Colonic mucosa (tissue), 4 donors: ENCODE results near the gene PHKG2. TPM values are rescaled to one million over a fixed set of nuclear protein-coding genes. Genes with fewer than 3 reads are reported as not detected.

Source experiments
- DNase-seq: peaks from one replicate; pipeline ENCODE4 v3.0.0-alpha.2; 2020
- H3K27ac ChIP-seq: fragments of 200-600 bp; one replicate; pipeline ENCODE4 v1.8.0; 2021
- H3K27me3 ChIP-seq: fragments of 200-600 bp; one replicate; pipeline ENCODE4 v1.8.0; 2021
- H3K36me3 ChIP-seq: fragments of 200-600 bp; one replicate; pipeline ENCODE4 v1.8.0; 2021
- H3K4me1 ChIP-seq: fragments of 200-600 bp; one replicate; pipeline ENCODE4 v1.8.0; 2021; ENCODE audit warnings: mild to moderate bottlenecking
- H3K4me3 ChIP-seq: fragments of 200-600 bp; one replicate; pipeline ENCODE4 v1.8.0; 2021
- H3K9ac ChIP-seq, 2 donors: one replicate each; pipeline ENCODE4 v1.7.0; 2013; ENCODE audit warnings: control low read depth in 2 of 2, low read depth in 2 of 2, low read length in 2 of 2
- H3K9me3 ChIP-seq: fragments of 200-600 bp; one replicate; pipeline ENCODE4 v1.8.0; 2021
- intact Hi-C: fragments of 100-400 bp; cut with DNase I; formaldehyde crosslinking; loops from one replicate; pipeline ENCODE4 v1.14.1; 2022
- total RNA-seq, 2 donors: library from RNA; stranded (reverse); fragmentation: NEBNext Ultra II Directional in 1 of 2; extraction: Animal tissue kit (Norgen Biotek cat#: 25700) in 1 of 2; gene quantifications; one replicate each; pipeline ENCODE4 v1.2.1, GENCODE V29; 2021
- TF ChIP-seq, protein P1 (sequence below): fragments of 200-600 bp; IDR thresholded peaks from one replicate; pipeline ENCODE4 v1.8.0; 2022; ENCODE audit warnings: antibody characterized with exemption, mild to moderate bottlenecking
- donor health status: healthy.
- donor health status: DM: no; HTN: no; CAD: no.
- donor health status: DM: no; HTN: no; CAD: no.

PHKG2 gene
- total RNA-seq, 2 donors from 2014 or later, result 33.6 to 47.8 TPM

DNA sequence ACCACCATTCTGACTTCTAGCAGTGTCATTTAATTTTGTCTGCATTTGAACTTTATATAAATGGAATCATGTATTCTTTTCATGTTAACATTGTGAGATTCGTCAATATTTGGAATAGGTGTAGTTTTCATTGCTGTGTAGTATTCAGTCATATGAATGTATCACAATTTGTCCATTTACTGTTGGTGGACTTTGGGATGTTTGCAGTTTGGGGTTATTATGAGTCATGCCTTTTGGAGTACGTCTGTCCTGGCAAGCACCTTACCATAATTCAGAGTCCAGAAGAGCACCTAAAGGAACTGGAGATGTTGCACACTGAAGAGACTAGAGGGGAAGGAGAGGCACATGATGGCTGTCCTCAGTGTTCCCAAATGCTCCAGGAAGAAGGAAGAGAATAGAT is 3.1 kb upstream of the PHKG2 start:
- intact Hi-C loops, result no loop called here
- peaks cover 11% of the 10 kb centered on the region for H3K4me1 ChIP-seq
- no peaks in the 10 kb centered on the region for H3K27me3 ChIP-seq
- H3K4me3 ChIP-seq, result no peak overlapping the region
- TF ChIP-seq, protein P1, sequence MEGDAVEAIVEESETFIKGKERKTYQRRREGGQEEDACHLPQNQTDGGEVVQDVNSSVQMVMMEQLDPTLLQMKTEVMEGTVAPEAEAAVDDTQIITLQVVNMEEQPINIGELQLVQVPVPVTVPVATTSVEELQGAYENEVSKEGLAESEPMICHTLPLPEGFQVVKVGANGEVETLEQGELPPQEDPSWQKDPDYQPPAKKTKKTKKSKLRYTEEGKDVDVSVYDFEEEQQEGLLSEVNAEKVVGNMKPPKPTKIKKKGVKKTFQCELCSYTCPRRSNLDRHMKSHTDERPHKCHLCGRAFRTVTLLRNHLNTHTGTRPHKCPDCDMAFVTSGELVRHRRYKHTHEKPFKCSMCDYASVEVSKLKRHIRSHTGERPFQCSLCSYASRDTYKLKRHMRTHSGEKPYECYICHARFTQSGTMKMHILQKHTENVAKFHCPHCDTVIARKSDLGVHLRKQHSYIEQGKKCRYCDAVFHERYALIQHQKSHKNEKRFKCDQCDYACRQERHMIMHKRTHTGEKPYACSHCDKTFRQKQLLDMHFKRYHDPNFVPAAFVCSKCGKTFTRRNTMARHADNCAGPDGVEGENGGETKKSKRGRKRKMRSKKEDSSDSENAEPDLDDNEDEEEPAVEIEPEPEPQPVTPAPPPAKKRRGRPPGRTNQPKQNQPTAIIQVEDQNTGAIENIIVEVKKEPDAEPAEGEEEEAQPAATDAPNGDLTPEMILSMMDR, result no peak
- H3K9me3 ChIP-seq, result no peaks in the 10 kb centered on the region
- H3K9ac ChIP-seq, result peak overlapping the region in 1 of 2 donors; percentile 32
- H3K27ac ChIP-seq, result peak overlapping the region; percentile 76
- peak; percentile 59 for DNase-seq
- no peaks in the 10 kb centered on the region for H3K36me3 ChIP-seq

DNA sequence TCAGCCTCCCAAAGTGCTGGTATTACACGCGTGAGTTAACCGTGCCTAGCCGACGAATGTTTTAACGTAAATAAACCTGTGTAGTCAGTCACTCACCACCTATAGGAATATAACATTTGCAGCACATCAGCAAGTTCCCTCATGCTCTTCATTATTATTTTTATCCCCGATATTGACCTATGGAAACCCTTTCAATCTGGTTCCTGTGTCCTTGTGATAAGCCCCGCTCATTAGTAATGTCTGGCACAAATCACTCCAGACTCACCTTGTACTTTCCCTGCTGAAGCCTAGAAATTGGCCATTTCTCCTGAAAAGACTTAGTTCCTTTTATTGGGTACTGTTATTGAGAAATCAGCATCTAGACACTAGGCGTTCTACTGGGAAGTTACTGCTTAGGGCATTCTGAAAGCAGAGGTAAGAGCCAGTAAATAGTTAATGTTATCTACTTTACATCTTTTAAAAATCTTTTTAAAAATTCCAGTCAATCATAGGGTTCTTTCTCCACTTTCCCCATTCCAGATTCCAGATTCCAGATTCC is 1.5 kb upstream of the PHKG2 start:
- no peaks in the 10 kb centered on the region for H3K9me3 ChIP-seq
- no peak for DNase-seq
- H3K4me3 ChIP-seq, result no peak overlapping the region
- H3K36me3 ChIP-seq, result peaks cover 7% of the 10 kb centered on the region
- peak overlapping the region; percentile 92 for H3K27ac ChIP-seq
- peak overlapping the region in 1 of 2 donors; percentile 22 for H3K9ac ChIP-seq
- H3K4me1 ChIP-seq, result peaks cover 9% of the 10 kb centered on the region
- H3K27me3 ChIP-seq, result no peaks in the 10 kb centered on the region
- TF ChIP-seq, protein P1, result no peak
- intact Hi-C loops, result no loop called here

DNA sequence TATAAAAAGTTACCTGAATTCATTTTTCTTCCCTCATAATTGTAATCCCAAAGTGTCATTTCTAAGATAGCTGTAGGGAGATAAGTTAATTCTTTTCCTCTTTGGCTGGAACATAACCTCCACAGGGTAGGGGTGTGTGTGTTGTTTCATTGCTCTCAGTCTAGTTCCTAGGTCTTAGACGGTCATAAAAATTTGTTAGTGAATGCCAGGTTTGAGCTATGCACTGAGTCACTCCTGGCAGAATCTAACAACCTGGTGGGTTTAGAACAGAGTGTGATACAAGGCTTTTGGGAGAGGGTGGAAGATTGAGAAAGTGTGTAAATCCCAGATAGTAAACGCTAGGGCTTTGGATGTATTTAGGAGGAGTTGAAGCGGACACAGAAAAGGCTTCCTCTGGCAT is 894 bp upstream of the PHKG2 start:
- TF ChIP-seq, protein P1, result no peak
- no peaks in the 10 kb centered on the region for H3K27me3 ChIP-seq
- peak overlapping the region; percentile 74 for H3K4me3 ChIP-seq
- H3K9me3 ChIP-seq, result no peaks in the 10 kb centered on the region
- DNase-seq, result no peak
- H3K27ac ChIP-seq, result peak overlapping the region; percentile 92
- peak overlapping the region; percentile 53 to 91 for H3K9ac ChIP-seq
- H3K4me1 ChIP-seq, result peaks cover 9% of the 10 kb centered on the region
- peaks cover 7% of the 10 kb centered on the region for H3K36me3 ChIP-seq
- intact Hi-C loops, result no loop called here

DNA sequence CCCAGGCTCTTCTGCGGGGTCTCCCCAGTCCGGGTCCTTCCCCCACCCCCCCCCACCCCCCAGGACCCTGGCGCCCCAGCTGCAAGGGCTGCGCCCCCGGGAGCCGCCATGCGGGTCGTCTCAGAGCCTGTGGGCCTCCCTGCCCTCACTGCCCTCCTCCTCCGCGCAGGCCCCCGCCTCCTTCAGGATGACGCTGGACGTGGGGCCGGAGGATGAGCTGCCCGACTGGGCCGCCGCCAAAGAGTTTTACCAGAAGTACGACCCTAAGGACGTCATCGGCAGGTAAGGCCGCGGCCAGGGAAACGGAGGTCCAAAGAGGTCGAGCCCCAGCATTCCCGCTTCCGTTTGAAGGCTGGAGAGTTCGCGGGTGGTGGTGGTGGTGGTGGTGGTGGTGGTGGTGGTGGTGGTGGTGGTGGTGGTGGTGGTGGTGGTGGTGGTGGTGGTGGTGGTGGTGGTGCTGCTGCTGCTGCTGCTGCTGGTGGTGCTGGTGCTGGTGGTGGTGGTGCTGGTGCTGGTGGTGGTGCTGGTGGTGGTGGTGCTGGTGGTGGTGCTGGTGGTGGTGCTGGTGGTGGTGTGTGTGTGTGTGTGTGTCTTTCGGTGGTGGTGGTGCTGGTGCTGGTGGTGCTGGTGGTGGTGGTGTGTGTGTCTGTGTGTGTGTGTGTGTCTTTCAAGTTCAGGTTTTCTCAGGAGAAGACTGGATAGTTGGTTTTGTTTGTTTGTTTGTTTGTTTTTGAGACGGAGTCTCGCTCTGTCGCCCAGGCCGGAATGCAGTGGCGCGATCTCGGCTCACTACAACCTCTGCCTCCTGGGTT is 615 bp downstream of the PHKG2 start:
- intact Hi-C loops, result no loop called here
- Histone ChIP-seq H3K9ac (peak overlapping the region; percentile 59 to 63), H3K36me3 (peaks cover 7% of the 10 kb centered on the region)

DNA sequence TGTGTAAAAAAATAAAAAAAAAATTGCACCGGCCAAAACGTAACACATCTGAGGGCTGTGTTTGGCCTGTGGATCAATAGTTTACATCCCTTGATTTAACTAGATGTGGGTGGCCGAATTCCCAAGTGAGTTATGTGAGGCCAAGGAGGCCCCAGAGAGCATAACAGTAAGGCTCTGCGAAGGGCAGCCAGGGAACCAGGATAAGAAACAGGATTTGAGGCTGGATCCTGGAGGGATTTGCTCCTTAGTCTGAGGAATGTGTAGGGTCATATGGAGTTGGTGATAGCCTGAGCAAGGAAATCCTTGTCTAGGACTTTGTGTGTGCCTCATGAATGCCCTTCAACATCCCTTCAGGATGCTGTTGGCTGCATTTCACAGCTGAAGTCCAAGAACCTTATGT is 2.0 kb downstream of the PHKG2 start:
- Histone ChIP-seq H3K36me3 (peaks cover 7% of the 10 kb centered on the region), H3K4me3 (no peak overlapping the region), H3K9me3 (no peaks in the 10 kb centered on the region), H3K9ac (no peak overlapping the region), H3K27me3 (no peaks in the 10 kb centered on the region), H3K4me1 (peaks cover 9% of the 10 kb centered on the region), H3K27ac (no peak overlapping the region)
- DNase-seq, result no peak
- TF ChIP-seq, protein P1, result no peak
- intact Hi-C loops, result no loop called here

More for the DNA sequence above, 615 bp downstream of the PHKG2 start:
- Histone ChIP-seq H3K4me3 (peak overlapping the region; percentile 74), H3K27ac (no peak overlapping the region), H3K9me3 (no peaks in the 10 kb centered on the region), H3K27me3 (no peaks in the 10 kb centered on the region), H3K4me1 (peaks cover 9% of the 10 kb centered on the region)
- TF ChIP-seq, protein P1, result no peak
- peak; percentile 46 for DNase-seq
